Astrocyte (in vitro differentiated cells and primary cell): ENCODE measurements around the gene MGAT3. TPM values are rescaled to one million over a fixed set of nuclear protein-coding genes. Genes with fewer than 3 reads are reported as not detected.

Experiments used
- DNase-seq: peaks from one replicate; pipeline ENCODE4 v3.0.0-alpha.2; 2010; ENCODE audit warnings: low read depth
- FAIRE-seq: peaks from 2 replicates; lab custom pipeline; 2011; peaks lifted over from hg19 to GRCh38; lab: Jason Lieb, UNC
- H2AFZ ChIP-seq: 2 replicates; pipeline ENCODE4 v1.6.0; 2012; ENCODE audit warnings: low read depth, low read length, inconsistent platforms
- H3K27ac ChIP-seq: 2 replicates; pipeline ENCODE4 v1.5.1; 2011; ENCODE audit warnings: low read depth, low read length, inconsistent platforms
- H3K27me3 ChIP-seq: 2 replicates; pipeline ENCODE4 v1.6.0; 2011; ENCODE audit warnings: low read length, inconsistent platforms; ENCODE audit not compliant: insufficient read depth
- H3K36me3 ChIP-seq: 2 replicates; pipeline ENCODE4 v1.5.1; 2011; ENCODE audit warnings: low read length, inconsistent platforms; ENCODE audit not compliant: insufficient read depth
- H3K4me1 ChIP-seq: 2 replicates; pipeline ENCODE4 v1.5.1; 2011; ENCODE audit warnings: low read length, inconsistent platforms; ENCODE audit not compliant: insufficient read depth
- H3K4me2 ChIP-seq: 2 replicates; pipeline ENCODE4 v1.6.0; 2012; ENCODE audit warnings: low read length, inconsistent platforms
- H3K4me3 ChIP-seq: 2 replicates; pipeline ENCODE4 v1.5.1; 2011; ENCODE audit warnings: low read depth, mild to moderate bottlenecking, low read length, inconsistent platforms; ENCODE audit not compliant: insufficient read depth
- H3K79me2 ChIP-seq: 2 replicates; pipeline ENCODE4 v1.6.0; 2012; ENCODE audit warnings: mild to moderate bottlenecking, low read length, inconsistent platforms; ENCODE audit not compliant: insufficient read depth
- H3K9ac ChIP-seq: 2 replicates; pipeline ENCODE4 v1.6.0; 2012; ENCODE audit warnings: mild to moderate bottlenecking, low read length, inconsistent platforms
- H3K9me3 ChIP-seq: 2 replicates; pipeline ENCODE4 v1.5.1; 2012; ENCODE audit warnings: low read depth, mild to moderate bottlenecking, low read length, inconsistent platforms; ENCODE audit not compliant: insufficient read depth
- H4K20me1 ChIP-seq: 2 replicates; pipeline ENCODE4 v1.6.0; 2012; ENCODE audit warnings: low read length, inconsistent platforms; ENCODE audit not compliant: insufficient read depth
- H3K27ac Mint-ChIP-seq: one replicate; pipeline ENCODE4 v1.8.0; 2021; ENCODE audit warnings: mild to moderate bottlenecking, mixed read lengths; ENCODE audit not compliant: unreplicated experiment
- H3K27me3 Mint-ChIP-seq: one replicate; pipeline ENCODE4 v1.8.0; 2021; ENCODE audit warnings: low read depth, mixed read lengths; ENCODE audit not compliant: unreplicated experiment
- H3K36me3 Mint-ChIP-seq: one replicate; pipeline ENCODE4 v1.8.0; 2021; ENCODE audit warnings: low read depth, mixed read lengths; ENCODE audit not compliant: unreplicated experiment
- H3K4me1 Mint-ChIP-seq: one replicate; pipeline ENCODE4 v1.8.0; 2021; ENCODE audit warnings: low read depth, mixed read lengths; ENCODE audit not compliant: unreplicated experiment
- H3K4me3 Mint-ChIP-seq: one replicate; pipeline ENCODE4 v1.8.0; 2021; ENCODE audit warnings: mild to moderate bottlenecking, moderate library complexity, mixed read lengths; ENCODE audit not compliant: unreplicated experiment
- H3K9me3 Mint-ChIP-seq: one replicate; pipeline ENCODE4 v1.8.0; 2021; ENCODE audit warnings: mild to moderate bottlenecking, mixed read lengths; ENCODE audit not compliant: unreplicated experiment
- EZH2 ChIP-seq: IDR thresholded peaks from 2 replicates; pipeline ENCODE4 v1.6.1; 2012; ENCODE audit warnings: mild to moderate bottlenecking, low read length, inconsistent platforms; ENCODE audit not compliant: insufficient read depth
- total RNA-seq: library from RNA; stranded (reverse); gene quantifications from 2 replicates; pipeline ENCODE4 v1.2.1, GENCODE V29; 2021
- TF ChIP-seq, protein P1 (sequence below): IDR thresholded peaks from 2 replicates; pipeline ENCODE4 v1.5.1; 2011; ENCODE audit warnings: low read depth, mild to moderate bottlenecking, inconsistent platforms, low read length, moderate library complexity; ENCODE audit not compliant: insufficient read depth

The MGAT3 gene
- total RNA-seq, 1 donor from 2014 or later, result 7.9 TPM

DNA sequence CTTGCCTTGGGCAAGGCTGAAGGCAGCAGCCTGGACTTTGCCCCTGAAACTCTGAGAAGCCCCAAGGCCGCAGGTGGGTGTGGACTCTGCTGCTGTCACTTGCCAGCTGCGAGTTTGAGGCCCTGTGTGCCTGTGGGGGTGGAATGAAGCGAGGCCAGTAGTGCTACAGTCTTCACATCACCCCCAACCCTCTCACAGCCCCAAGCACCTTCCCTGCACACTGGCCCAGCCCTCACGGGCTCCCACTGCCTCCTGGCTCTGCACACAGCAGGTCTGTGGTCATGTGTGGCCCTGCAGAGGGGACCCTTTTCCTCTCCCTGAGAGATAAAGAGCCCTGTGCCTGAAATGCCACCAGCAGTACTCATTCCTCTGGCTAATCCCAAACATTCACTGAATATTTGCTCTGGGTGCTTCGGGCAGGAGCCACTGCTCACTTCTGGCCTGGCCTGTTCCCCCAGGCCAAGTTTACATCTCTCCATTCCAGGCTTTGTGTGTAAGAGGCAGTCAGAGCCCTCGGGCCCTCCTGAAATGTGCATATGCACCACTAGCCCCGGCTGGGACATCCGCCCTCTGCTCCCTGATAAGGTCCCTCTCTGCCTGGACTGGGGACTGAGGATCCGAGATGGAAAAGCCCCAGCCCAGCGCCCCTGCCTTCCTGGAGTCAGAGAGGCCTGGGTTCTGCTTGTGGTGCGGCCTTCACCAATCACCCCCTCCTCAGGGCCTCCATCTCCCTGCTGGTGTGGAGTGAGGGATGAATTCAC is 17.7 kb downstream of the MGAT3 start:
- no peak overlapping the region for H3K9ac ChIP-seq
- Mint-ChIP-seq H3K9me3 (no peaks in the 10 kb centered on the region), H3K27ac (no peak overlapping the region), H3K27me3 (no peaks in the 10 kb centered on the region), H3K4me3 (no peak overlapping the region), H3K4me1 (peaks cover 44% of the 10 kb centered on the region), H3K36me3 (no peaks in the 10 kb centered on the region)
- TF ChIP-seq, protein P1, sequence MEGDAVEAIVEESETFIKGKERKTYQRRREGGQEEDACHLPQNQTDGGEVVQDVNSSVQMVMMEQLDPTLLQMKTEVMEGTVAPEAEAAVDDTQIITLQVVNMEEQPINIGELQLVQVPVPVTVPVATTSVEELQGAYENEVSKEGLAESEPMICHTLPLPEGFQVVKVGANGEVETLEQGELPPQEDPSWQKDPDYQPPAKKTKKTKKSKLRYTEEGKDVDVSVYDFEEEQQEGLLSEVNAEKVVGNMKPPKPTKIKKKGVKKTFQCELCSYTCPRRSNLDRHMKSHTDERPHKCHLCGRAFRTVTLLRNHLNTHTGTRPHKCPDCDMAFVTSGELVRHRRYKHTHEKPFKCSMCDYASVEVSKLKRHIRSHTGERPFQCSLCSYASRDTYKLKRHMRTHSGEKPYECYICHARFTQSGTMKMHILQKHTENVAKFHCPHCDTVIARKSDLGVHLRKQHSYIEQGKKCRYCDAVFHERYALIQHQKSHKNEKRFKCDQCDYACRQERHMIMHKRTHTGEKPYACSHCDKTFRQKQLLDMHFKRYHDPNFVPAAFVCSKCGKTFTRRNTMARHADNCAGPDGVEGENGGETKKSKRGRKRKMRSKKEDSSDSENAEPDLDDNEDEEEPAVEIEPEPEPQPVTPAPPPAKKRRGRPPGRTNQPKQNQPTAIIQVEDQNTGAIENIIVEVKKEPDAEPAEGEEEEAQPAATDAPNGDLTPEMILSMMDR, result no peak
- TF ChIP-seq EZH2, result no peak
- H3K4me1 ChIP-seq, result peaks cover 20% of the 10 kb centered on the region
- no peaks in the 10 kb centered on the region for H3K36me3 ChIP-seq
- H3K4me2 ChIP-seq, result no peak overlapping the region
- H3K79me2 ChIP-seq, result no peaks in the 10 kb centered on the region
- H3K9me3 ChIP-seq, result no peaks in the 10 kb centered on the region
- DNase-seq (no peak), FAIRE-seq (no peak)
- no peak overlapping the region for H3K4me3 ChIP-seq
- no peak overlapping the region for H3K27ac ChIP-seq
- no peaks in the 10 kb centered on the region for H4K20me1 ChIP-seq
- H3K27me3 ChIP-seq, result peaks cover 2% of the 10 kb centered on the region
- H2AFZ ChIP-seq, result no peak overlapping the region

DNA sequence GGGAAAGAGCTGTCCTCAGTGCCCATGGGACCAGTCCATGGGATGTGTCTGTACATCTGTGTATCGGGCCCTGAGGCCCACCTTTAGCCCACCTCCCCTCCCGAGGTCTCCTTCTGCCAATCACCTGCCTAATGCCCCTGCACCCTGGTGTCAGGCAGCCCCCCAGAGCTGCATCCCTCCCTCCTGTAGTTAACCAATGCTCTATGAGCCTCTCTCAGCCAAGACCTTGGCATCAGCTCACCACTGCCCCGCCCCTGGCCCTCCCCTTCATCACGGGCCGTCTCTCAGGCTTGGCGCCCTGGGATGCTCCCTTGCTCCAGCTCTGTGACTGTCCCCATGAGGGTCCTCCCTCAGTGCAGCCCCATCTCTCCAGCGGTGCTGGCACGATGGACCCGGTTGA is 18.5 kb downstream of the MGAT3 start:
- H3K36me3 ChIP-seq, result no peaks in the 10 kb centered on the region
- DNase-seq, result no peak
- no peak for TF ChIP-seq EZH2
- TF ChIP-seq, protein P1, result no peak
- Mint-ChIP-seq H3K27me3 (no peaks in the 10 kb centered on the region), H3K4me1 (peaks cover 39% of the 10 kb centered on the region), H3K27ac (peak overlapping the region; percentile 53), H3K36me3 (no peaks in the 10 kb centered on the region), H3K9me3 (no peaks in the 10 kb centered on the region), H3K4me3 (no peak overlapping the region)
- no peaks in the 10 kb centered on the region for H3K79me2 ChIP-seq
- H3K27ac ChIP-seq, result no peak overlapping the region
- no peak for FAIRE-seq
- peaks cover 2% of the 10 kb centered on the region for H3K27me3 ChIP-seq
- no peaks in the 10 kb centered on the region for H4K20me1 ChIP-seq
- no peaks in the 10 kb centered on the region for H3K9me3 ChIP-seq
- H3K4me1 ChIP-seq, result peaks cover 20% of the 10 kb centered on the region
- no peak overlapping the region for H3K4me3 ChIP-seq
- no peak overlapping the region for H3K4me2 ChIP-seq
- H2AFZ ChIP-seq, result no peak overlapping the region
- no peak overlapping the region for H3K9ac ChIP-seq

DNA sequence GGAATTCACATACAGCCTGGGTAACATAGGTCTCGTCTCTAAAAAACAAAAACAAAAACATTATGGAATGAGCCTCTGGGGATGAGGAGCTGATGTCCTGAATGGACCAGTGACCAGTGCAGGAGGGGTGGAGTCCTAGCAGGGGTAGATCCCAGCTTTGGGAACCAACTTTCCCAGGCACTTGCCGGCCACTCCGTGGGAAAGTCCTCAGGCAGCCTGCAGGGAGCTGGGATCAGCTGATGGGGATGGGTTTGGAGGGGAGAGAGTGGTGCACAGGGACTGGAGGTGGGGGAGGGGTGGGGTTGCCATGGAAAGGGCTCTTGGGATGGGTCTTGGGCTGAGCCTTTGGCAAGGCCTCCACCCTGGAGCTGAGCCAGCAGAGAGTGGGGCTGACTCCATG is 19.1 kb downstream of the MGAT3 start:
- Mint-ChIP-seq H3K4me3 (no peak overlapping the region), H3K36me3 (no peaks in the 10 kb centered on the region), H3K27ac (no peak overlapping the region), H3K9me3 (peaks cover under 1% of the 10 kb centered on the region), H3K4me1 (peaks cover 35% of the 10 kb centered on the region), H3K27me3 (peaks cover 2% of the 10 kb centered on the region)
- Histone ChIP-seq H3K36me3 (no peaks in the 10 kb centered on the region), H3K4me2 (no peak overlapping the region), H3K79me2 (no peaks in the 10 kb centered on the region), H3K4me3 (no peak overlapping the region), H3K4me1 (peaks cover 20% of the 10 kb centered on the region), H3K27me3 (peaks cover 2% of the 10 kb centered on the region), H4K20me1 (no peaks in the 10 kb centered on the region), H3K27ac (no peak overlapping the region), H2AFZ (no peak overlapping the region), H3K9me3 (no peaks in the 10 kb centered on the region), H3K9ac (no peak overlapping the region)
- no peak for FAIRE-seq
- no peak for DNase-seq
- no peak for TF ChIP-seq EZH2
- TF ChIP-seq, protein P1, result no peak
